ENCODE data around the gene EIF5. TPM values are rescaled to one million over a fixed set of nuclear protein-coding genes. Genes with fewer than 3 reads are reported as not detected.

The EIF5 gene
- total RNA-seq, 1 experiment from 2014 or later: 238 TPM

DNA sequence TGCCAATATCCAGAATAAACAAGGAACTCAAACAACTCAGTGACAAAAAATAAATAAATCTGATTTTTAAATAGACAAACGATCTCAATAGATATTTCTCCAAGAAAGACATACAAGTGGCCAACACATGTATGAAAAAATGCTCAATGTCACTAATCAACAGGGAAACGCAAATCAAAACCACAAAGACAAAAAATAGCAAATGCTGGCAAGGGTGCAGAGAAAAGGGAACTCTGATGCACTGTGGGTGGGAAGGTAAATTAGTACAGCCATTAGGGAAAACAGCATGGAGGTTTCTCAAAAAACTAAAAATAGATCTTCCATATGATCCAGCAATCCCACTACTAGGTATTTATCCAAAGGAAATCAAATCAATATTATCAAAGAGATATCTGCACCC is 3.5 kb upstream of the EIF5 start:
- Histone ChIP-seq H3K9me3 (ENCODE audit: control insufficient read depth in 1 of 2, insufficient read depth in 1 of 2, low read depth in 1 of 2, low read length in 2 of 2) (no peaks in the 10 kb centered on the region), H2AFZ (ENCODE audit: low read depth, low read length, poor library complexity, severe bottlenecking) (no peak overlapping the region), H3K27ac (ENCODE audit: low read depth, low read length) (no peak overlapping the region), H3K9me2 (ENCODE audit: insufficient read depth) (no peaks in the 10 kb centered on the region), H3K27me3 (ENCODE audit: insufficient read depth, low read length) (peaks cover 7% of the 10 kb centered on the region; the same call in 1 of the 2 replicates), H4K20me1 (ENCODE audit: insufficient read depth) (peaks cover 4% of the 10 kb centered on the region; the same call in 1 of the 2 replicates), H3K36me3 (ENCODE audit: control insufficient read depth in 1 of 2, insufficient read depth in 2 of 2, low read length in 2 of 2) (peaks cover 1 to 5% of the 10 kb centered on the region in 2 experiments; a peak in 2 of 4 replicates), H3K79me2 (ENCODE audit: insufficient read depth, low read length) (peaks cover 22% of the 10 kb centered on the region), H3K4me3 (replicated peaks in 1 of 2; ENCODE audit: low read depth in 1 of 2, low read length in 2 of 2) (no peak overlapping the region), H3K9ac (ENCODE audit: low read length) (no peak overlapping the region), H3K4me2 (ENCODE audit: low read length) (no peak overlapping the region), H3K4me1 (ENCODE audit: control insufficient read depth in 1 of 2, insufficient read depth in 2 of 2, low read length in 2 of 2) (peaks cover 7 to 12% of the 10 kb centered on the region in 2 experiments; a peak in 3 of 4 replicates)
- BruUV-seq (replicated peaks): no TSS peak
- ATAC-seq (no peak), DNase-seq (ENCODE audit: low read depth, low spot score) (no peak)
- ChIA-PET CTCF (no interaction called here), POLR2A (no interaction called here), RAD21 (ENCODE audit: low non-redundant PET in 1 of 2, low total read pairs in 2 of 2, uncharacterized antibody in 2 of 2, unreplicated experiment in 2 of 2) (no interaction called here)
- intact Hi-C loops (cut with micrococcal nuclease): loop anchor here (5.0 kb wide), 1 partner anchor 57 kb away; the partner anchor contains the start of gene MARK3
- TF ChIP-seq, protein P1, sequence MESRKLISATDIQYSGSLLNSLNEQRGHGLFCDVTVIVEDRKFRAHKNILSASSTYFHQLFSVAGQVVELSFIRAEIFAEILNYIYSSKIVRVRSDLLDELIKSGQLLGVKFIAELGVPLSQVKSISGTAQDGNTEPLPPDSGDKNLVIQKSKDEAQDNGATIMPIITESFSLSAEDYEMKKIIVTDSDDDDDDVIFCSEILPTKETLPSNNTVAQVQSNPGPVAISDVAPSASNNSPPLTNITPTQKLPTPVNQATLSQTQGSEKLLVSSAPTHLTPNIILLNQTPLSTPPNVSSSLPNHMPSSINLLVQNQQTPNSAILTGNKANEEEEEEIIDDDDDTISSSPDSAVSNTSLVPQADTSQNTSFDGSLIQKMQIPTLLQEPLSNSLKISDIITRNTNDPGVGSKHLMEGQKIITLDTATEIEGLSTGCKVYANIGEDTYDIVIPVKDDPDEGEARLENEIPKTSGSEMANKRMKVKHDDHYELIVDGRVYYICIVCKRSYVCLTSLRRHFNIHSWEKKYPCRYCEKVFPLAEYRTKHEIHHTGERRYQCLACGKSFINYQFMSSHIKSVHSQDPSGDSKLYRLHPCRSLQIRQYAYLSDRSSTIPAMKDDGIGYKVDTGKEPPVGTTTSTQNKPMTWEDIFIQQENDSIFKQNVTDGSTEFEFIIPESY (IDR thresholded peaks at IDR 0.05; ENCODE audit: extremely low read depth, insufficient replicate concordance, low read length): no peak
- no peak for TF ChIP-seq ZFX (IDR thresholded peaks at IDR 0.05)
- TF ChIP-seq EZH2 (IDR thresholded peaks at IDR 0.05): no peak
- TF ChIP-seq TCF7L2 (IDR thresholded peaks at IDR 0.05; ENCODE audit: borderline replicate concordance, extremely low read depth, insufficient read depth, insufficient read length): no peak
- TF ChIP-seq SP1 (IDR thresholded peaks at IDR 0.05; ENCODE audit: low read depth): no peak
- no peak for TF ChIP-seq MAX (IDR thresholded peaks at IDR 0.05)
- no peak for TF ChIP-seq POLR2A (IDR thresholded peaks at IDR 0.05; ENCODE audit: borderline replicate concordance, extremely low read depth, insufficient read depth, insufficient read length)

Data from HCT116 (cell line).